Parathyroid adenoma (tissue), 2 donors: ENCODE data around the gene HSPBAP1.

Experiments used
- H2AFZ ChIP-seq: fragments of 300-600 bp; sonication (generic); one replicate; pipeline ENCODE4 v1.7.0; 2017; ENCODE audit warnings: antibody characterized with exemption, mild to moderate bottlenecking
- H3K27ac ChIP-seq: fragments of 300-600 bp; sonication (generic); one replicate; pipeline ENCODE4 v1.7.0; 2017
- H3K27me3 ChIP-seq: fragments of 300-600 bp; sonication (generic); one replicate; pipeline ENCODE4 v1.7.0; 2017; ENCODE audit warnings: low read length; ENCODE audit not compliant: control insufficient read depth, insufficient read depth
- H3K36me3 ChIP-seq: fragments of 300-600 bp; sonication (generic); one replicate; pipeline ENCODE4 v1.7.0; 2017; ENCODE audit warnings: low read length; ENCODE audit not compliant: control insufficient read depth, insufficient read depth
- H3K4me1 ChIP-seq: fragments of 300-600 bp; sonication (generic); one replicate; pipeline ENCODE4 v1.7.0; 2017; ENCODE audit warnings: control low read depth
- H3K4me2 ChIP-seq: fragments of 300-600 bp; sonication (generic); one replicate; pipeline ENCODE4 v1.7.0; 2017; ENCODE audit warnings: low read length
- H3K4me3 ChIP-seq: fragments of 300-600 bp; sonication (generic); one replicate; pipeline ENCODE4 v1.7.0; 2017; ENCODE audit warnings: low read depth, low read length
- H3K79me2 ChIP-seq: fragments of 300-600 bp; sonication (generic); one replicate; pipeline ENCODE4 v1.7.0; 2017; ENCODE audit warnings: control low read depth
- H3K9ac ChIP-seq: fragments of 300-600 bp; sonication (generic); one replicate; pipeline ENCODE4 v1.7.0; 2017; ENCODE audit warnings: mild to moderate bottlenecking
- H3K9me3 ChIP-seq: fragments of 300-600 bp; sonication (generic); one replicate; pipeline ENCODE4 v1.7.0; 2017; ENCODE audit warnings: low read length; ENCODE audit not compliant: control insufficient read depth
- TF ChIP-seq, protein P1 (sequence below): fragments of 300-600 bp; sonication (generic); IDR thresholded peaks from one replicate; pipeline ENCODE4 v1.7.0; 2017; ENCODE audit warnings: antibody characterized with exemption, mild to moderate bottlenecking
- donor health status: primary hyperparathyroidism.

Gene HSPBAP1

GRCh38 chr3:122793568-122794416 lies at the start of gene HSPBAP1:
Gene HSPBAP1, minus strand, starts transcription at chr3:122793831. Its CDS starts 151 bp downstream, at chr3:122793680.
- Histone ChIP-seq H3K9me3 (no peaks in the 10 kb centered on the region), H3K27me3 (no peaks in the 10 kb centered on the region), H3K9ac (no peak within 1 kb of the TSS), H3K4me1 (peaks cover 9% of the 10 kb centered on the region), H3K79me2 (no peaks in the 10 kb centered on the region), H3K27ac (peak within 1 kb of the TSS; percentile 91), H3K36me3 (no peaks in the 10 kb centered on the region), H3K4me3 (peak within 1 kb of the TSS; percentile 74), H2AFZ (peak within 1 kb of the TSS; percentile 95), H3K4me2 (peak within 1 kb of the TSS; percentile 89)
- TF ChIP-seq, protein P1, sequence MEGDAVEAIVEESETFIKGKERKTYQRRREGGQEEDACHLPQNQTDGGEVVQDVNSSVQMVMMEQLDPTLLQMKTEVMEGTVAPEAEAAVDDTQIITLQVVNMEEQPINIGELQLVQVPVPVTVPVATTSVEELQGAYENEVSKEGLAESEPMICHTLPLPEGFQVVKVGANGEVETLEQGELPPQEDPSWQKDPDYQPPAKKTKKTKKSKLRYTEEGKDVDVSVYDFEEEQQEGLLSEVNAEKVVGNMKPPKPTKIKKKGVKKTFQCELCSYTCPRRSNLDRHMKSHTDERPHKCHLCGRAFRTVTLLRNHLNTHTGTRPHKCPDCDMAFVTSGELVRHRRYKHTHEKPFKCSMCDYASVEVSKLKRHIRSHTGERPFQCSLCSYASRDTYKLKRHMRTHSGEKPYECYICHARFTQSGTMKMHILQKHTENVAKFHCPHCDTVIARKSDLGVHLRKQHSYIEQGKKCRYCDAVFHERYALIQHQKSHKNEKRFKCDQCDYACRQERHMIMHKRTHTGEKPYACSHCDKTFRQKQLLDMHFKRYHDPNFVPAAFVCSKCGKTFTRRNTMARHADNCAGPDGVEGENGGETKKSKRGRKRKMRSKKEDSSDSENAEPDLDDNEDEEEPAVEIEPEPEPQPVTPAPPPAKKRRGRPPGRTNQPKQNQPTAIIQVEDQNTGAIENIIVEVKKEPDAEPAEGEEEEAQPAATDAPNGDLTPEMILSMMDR, result no peak

GRCh38 chr3:122835590-122835989 lies 42.0 kb upstream of the HSPBAP1 start:
- H3K9me3 ChIP-seq, result no peaks in the 10 kb centered on the region

DNA sequence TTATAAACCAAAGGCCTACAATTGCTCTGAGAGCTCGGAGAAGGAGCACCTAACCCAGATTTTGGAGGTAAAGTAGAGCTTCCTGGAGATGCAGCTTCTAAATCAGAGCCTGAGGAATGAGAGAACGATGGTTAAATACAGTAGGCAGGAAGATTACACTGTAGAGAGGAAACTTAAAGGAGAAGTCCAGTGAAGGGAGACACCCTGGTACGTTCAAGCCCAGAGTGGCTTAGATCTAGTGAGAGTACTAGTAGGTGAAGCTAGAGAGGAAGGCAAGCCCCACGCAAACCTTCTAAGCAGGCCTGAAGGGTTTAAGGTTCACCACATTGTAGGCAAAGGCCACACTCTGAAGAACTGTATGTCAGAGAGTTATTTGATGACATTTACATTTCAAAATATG lies 34.6 kb upstream of the HSPBAP1 start:
- Histone ChIP-seq H3K27me3 (no peaks in the 10 kb centered on the region), H2AFZ (no peak overlapping the region), H3K9me3 (no peaks in the 10 kb centered on the region), H3K27ac (no peak overlapping the region), H3K79me2 (no peaks in the 10 kb centered on the region), H3K36me3 (no peaks in the 10 kb centered on the region), H3K9ac (no peak overlapping the region), H3K4me2 (no peak overlapping the region), H3K4me3 (no peak overlapping the region), H3K4me1 (no peaks in the 10 kb centered on the region)
- TF ChIP-seq, protein P1, result no peak

More at GRCh38 chr3:122835590-122835989, 42.0 kb upstream of the HSPBAP1 start:
- H3K4me1 ChIP-seq, result no peaks in the 10 kb centered on the region
- H3K4me2 ChIP-seq, result no peak overlapping the region
- H3K4me3 ChIP-seq, result no peak overlapping the region
- no peak overlapping the region for H2AFZ ChIP-seq
- no peaks in the 10 kb centered on the region for H3K79me2 ChIP-seq
- no peaks in the 10 kb centered on the region for H3K27me3 ChIP-seq
- H3K36me3 ChIP-seq, result no peaks in the 10 kb centered on the region
- H3K9ac ChIP-seq, result no peak overlapping the region
- no peak overlapping the region for H3K27ac ChIP-seq
- TF ChIP-seq, protein P1, result no peak

- Histone ChIP-seq H2AFZ (no peak overlapping the region), H3K27ac (no peak overlapping the region), H3K27me3 (no peaks in the 10 kb centered on the region), H3K9me3 (no peaks in the 10 kb centered on the region), H3K4me2 (no peak overlapping the region), H3K9ac (no peak overlapping the region), H3K36me3 (no peaks in the 10 kb centered on the region), H3K4me1 (no peaks in the 10 kb centered on the region), H3K79me2 (no peaks in the 10 kb centered on the region), H3K4me3 (no peak overlapping the region)
- TF ChIP-seq, protein P1, result no peak
Observed at GRCh38 chr3:122826278-122826677, 32.6 kb upstream of the HSPBAP1 start.
